HCT116 (cell line): ENCODE measurements around the gene RGS9BP. TPM values are rescaled to one million over a fixed set of nuclear protein-coding genes. Genes with fewer than 3 reads are reported as not detected.

ENCODE experiments used
- ATAC-seq: fragments of 200-7000 bp; cut with Tn5 transposase; 2 replicates; pipeline ENCODE4 v1.9.1; 2020; ENCODE audit warnings: mild to moderate bottlenecking, moderate library complexity
- BruUV-seq: library from RNA; stranded (reverse); fragments of 400-500 nt; replicated peaks from 2 replicates; lab custom pipeline; 2021; lab: Mats Ljungman, UMichigan
- CTCF ChIA-PET: fragments of 300-600 bp; sonication (Branson Sonifier 250); formaldehyde crosslinking; loops from one replicate; lab custom pipeline; 2021; ENCODE audit warnings: antibody characterized with exemption; lab: Charles Lee
- POLR2A ChIA-PET: fragments of 300-600, 350-600 bp; sonication (Branson Sonifier 250); formaldehyde crosslinking; loops from one replicate; lab custom pipeline; 2021; ENCODE audit warnings: antibody characterized with exemption; lab: Charles Lee
- RAD21 ChIA-PET, 2 experiments: fragments of 300-600 bp; sonication (Branson Sonifier 250); formaldehyde crosslinking; loops; one replicate each; lab custom pipeline; 2023; ENCODE audit warnings: low total read pairs in 2 of 2; ENCODE audit not compliant: uncharacterized antibody in 2 of 2, unreplicated experiment in 2 of 2, low non-redundant PET in 1 of 2; lab: Charles Lee
- DNase-seq: peaks from one replicate; pipeline ENCODE4 v3.0.0-alpha.2; 2010; ENCODE audit warnings: low read depth, low spot score
- H2AFZ ChIP-seq: fragments of 200-600 bp; shearing (Covaris generic), sonication (generic); 2 replicates; pipeline ENCODE4 v1.6.1; 2017; ENCODE audit warnings: low read depth, mixed run types, mixed read lengths, antibody characterized with exemption, low read length; ENCODE audit not compliant: poor library complexity, severe bottlenecking
- H3K27ac ChIP-seq: 2 replicates; pipeline ENCODE4 v1.5.1; 2012; ENCODE audit warnings: low read depth, low read length
- H3K27me3 ChIP-seq: fragments of 200-600 bp; sonication (generic); 2 replicates; pipeline ENCODE4 v1.6.1; 2016; ENCODE audit warnings: mixed run types, low read length, mixed read lengths; ENCODE audit not compliant: insufficient read depth
- H3K36me3 ChIP-seq, 2 experiments: fragments of 200-500 bp in 1 of 2; fragments of 200-600 bp in 1 of 2; sonication (Bioruptor generic) in 1 of 2; sonication (generic) in 1 of 2; 2 replicates each; pipeline versions ENCODE4 v1.5.1 to v1.6.1; 2014 to 2016; ENCODE audit warnings: low read length in 2 of 2, inconsistent platforms in 1 of 2, mixed read lengths in 1 of 2, mixed run types in 1 of 2; ENCODE audit not compliant: insufficient read depth in 2 of 2, control insufficient read depth in 1 of 2
- H3K4me1 ChIP-seq, 2 experiments: fragments of 200-600 bp in 1 of 2; sonication (generic) in 1 of 2; 2 replicates each; pipeline versions ENCODE4 v1.5.1 to v1.6.1; 2012 to 2017; ENCODE audit warnings: low read length in 2 of 2, inconsistent platforms in 1 of 2, mild to moderate bottlenecking in 1 of 2, mixed read lengths in 1 of 2, mixed run types in 1 of 2, moderate library complexity in 1 of 2; ENCODE audit not compliant: insufficient read depth in 2 of 2, control insufficient read depth in 1 of 2
- H3K4me2 ChIP-seq: fragments of 200-600 bp; sonication (generic); 2 replicates; pipeline ENCODE4 v1.6.1; 2017; ENCODE audit warnings: mixed run types, low read length, mixed read lengths
- H3K4me3 ChIP-seq, 2 experiments: fragments of 200-600 bp in 1 of 2; sonication (generic) in 1 of 2; replicated peaks in 1 of 2; 2 replicates each; pipeline ENCODE4 v1.5.1; 2011 to 2016; ENCODE audit warnings: low read length in 2 of 2, control low read depth in 1 of 2, low read depth in 1 of 2, mild to moderate bottlenecking in 1 of 2, mixed read lengths in 1 of 2, mixed run types in 1 of 2
- H3K79me2 ChIP-seq: fragments of 200-600 bp; sonication (generic); 2 replicates; pipeline ENCODE4 v1.6.1; 2017; ENCODE audit warnings: mild to moderate bottlenecking, mixed run types, low read length, moderate library complexity, mixed read lengths; ENCODE audit not compliant: insufficient read depth
- H3K9ac ChIP-seq: fragments of 200-600 bp; sonication (generic); 2 replicates; pipeline ENCODE4 v1.6.1; 2016; ENCODE audit warnings: low read length, mixed read lengths
- H3K9me2 ChIP-seq: fragments of 200-600 bp; sonication (generic), shearing (Covaris generic); 2 replicates; pipeline ENCODE4 v1.6.1; 2017; ENCODE audit warnings: mixed run types, mild to moderate bottlenecking, moderate library complexity; ENCODE audit not compliant: insufficient read depth
- H3K9me3 ChIP-seq, 2 experiments: fragments of 200-500 bp in 1 of 2; fragments of 200-600 bp in 1 of 2; sonication (Bioruptor generic) in 1 of 2; sonication (generic) in 1 of 2; 2 replicates each; pipeline ENCODE4 v1.6.1; 2014 to 2017; ENCODE audit warnings: low read length in 2 of 2, mixed read lengths in 2 of 2, inconsistent platforms in 1 of 2, low read depth in 1 of 2, mild to moderate bottlenecking in 1 of 2, mixed run types in 1 of 2, moderate library complexity in 1 of 2; ENCODE audit not compliant: control insufficient read depth in 1 of 2, insufficient read depth in 1 of 2
- H4K20me1 ChIP-seq: fragments of 200-600 bp; sonication (generic), shearing (Covaris generic); 2 replicates; pipeline ENCODE4 v1.6.1; 2017; ENCODE audit warnings: mixed run types, mild to moderate bottlenecking, moderate library complexity; ENCODE audit not compliant: insufficient read depth
- ATF3 ChIP-seq: IDR thresholded peaks from 2 replicates; pipeline ENCODE4 v1.6.1; 2012
- CBX3 ChIP-seq: IDR thresholded peaks from 2 replicates; pipeline ENCODE4 v1.6.1; 2012; ENCODE audit warnings: low read depth
- CEBPB ChIP-seq: IDR thresholded peaks from 2 replicates; pipeline ENCODE4 v1.6.1; 2012; ENCODE audit warnings: low read depth
- CTCF ChIP-seq, 3 experiments: fragments of 200-600 bp in 1 of 3; sonication (generic) in 1 of 3; IDR thresholded peaks in 2 of 3; conservative IDR thresholded peaks in 1 of 3; 2 replicates each; pipeline ENCODE4 v1.5.1; 2012 to 2017; ENCODE audit warnings: low read depth in 2 of 3, low read length in 2 of 3, antibody characterized with exemption in 1 of 3, borderline replicate concordance in 1 of 3, control low read depth in 1 of 3, mild to moderate bottlenecking in 1 of 3, mixed read lengths in 1 of 3, mixed run types in 1 of 3, moderate library complexity in 1 of 3; ENCODE audit not compliant: insufficient read depth in 1 of 3
- EGR1 ChIP-seq: IDR thresholded peaks from 2 replicates; pipeline ENCODE4 v1.6.1; 2012; ENCODE audit warnings: low read depth
- ELF1 ChIP-seq: IDR thresholded peaks from 2 replicates; pipeline ENCODE4 v1.6.1; 2012; ENCODE audit warnings: low read depth, borderline replicate concordance
- FOSL1 ChIP-seq: IDR thresholded peaks from 2 replicates; pipeline ENCODE4 v1.6.1; 2012; ENCODE audit warnings: low read depth
- JUND ChIP-seq: IDR thresholded peaks from 2 replicates; pipeline ENCODE4 v1.6.1; 2012
- MAX ChIP-seq: IDR thresholded peaks from 2 replicates; pipeline ENCODE4 v1.6.1; 2012
- POLR2A ChIP-seq: IDR thresholded peaks from 2 replicates; pipeline ENCODE4 v1.7.0; 2011; ENCODE audit warnings: borderline replicate concordance; ENCODE audit not compliant: insufficient read depth, insufficient read length; ENCODE audit errors: extremely low read depth
- RAD21 ChIP-seq: IDR thresholded peaks from 2 replicates; pipeline ENCODE4 v1.6.1; 2012; ENCODE audit warnings: low read depth, mild to moderate bottlenecking
- REST ChIP-seq: IDR thresholded peaks from 2 replicates; pipeline ENCODE4 v1.6.1; 2012; ENCODE audit warnings: low read depth
- SP1 ChIP-seq: IDR thresholded peaks from 2 replicates; pipeline ENCODE4 v1.6.1; 2012; ENCODE audit warnings: low read depth
- TCF7L2 ChIP-seq: IDR thresholded peaks from 2 replicates; pipeline ENCODE4 v1.7.0; 2011; ENCODE audit warnings: borderline replicate concordance, inconsistent platforms; ENCODE audit not compliant: insufficient read depth, insufficient read length; ENCODE audit errors: extremely low read depth
- YY1 ChIP-seq: IDR thresholded peaks from 2 replicates; pipeline ENCODE4 v1.6.1; 2011; ENCODE audit warnings: low read length, low read depth, moderate library complexity, mild to moderate bottlenecking; ENCODE audit not compliant: insufficient replicate concordance; ENCODE audit errors: extremely low read depth
- ZBTB33 ChIP-seq: IDR thresholded peaks from 2 replicates; pipeline ENCODE4 v1.6.1; 2011; ENCODE audit warnings: mild to moderate bottlenecking, low read length, moderate library complexity; ENCODE audit not compliant: insufficient replicate concordance; ENCODE audit errors: extremely low read depth
- ZFX ChIP-seq: fragments of 450-650 bp; IDR thresholded peaks from 2 replicates; pipeline ENCODE4 v1.6.1; 2017
- ZNF274 ChIP-seq: fragments of 200-500 bp; sonication (Bioruptor generic); IDR thresholded peaks from 2 replicates; pipeline ENCODE4 v1.6.1; 2014; ENCODE audit warnings: mild to moderate bottlenecking, low read depth, low read length, inconsistent platforms
- intact Hi-C: fragments of 100-400 bp; cut with micrococcal nuclease; formaldehyde crosslinking; loops from 2 replicates; pipeline ENCODE4 v1.10.0; 2022
- total RNA-seq: library from RNA; stranded (reverse); gene quantifications from one replicate; pipeline ENCODE4 v1.2.1, GENCODE V29; 2021; ENCODE audit not compliant: unreplicated experiment

The RGS9BP gene
- total RNA-seq, 1 experiment from 2014 or later = 0.54 TPM

GRCh38 chr19:32673573-32673972 is 2.1 kb upstream of the RGS9BP start:
- 0 out of 4 replicates have a peak, but pooled peaks cover 0 to 4% of the 10 kb centered on the region in 2 experiments for H3K36me3 ChIP-seq
- no peak overlapping the region for H3K27ac ChIP-seq
- no peak overlapping the region for H2AFZ ChIP-seq
- POLR2A ChIA-PET = no interaction called here
- CTCF ChIA-PET = no interaction called here
- H3K9ac ChIP-seq = peak overlapping the region; percentile 85
- H3K9me3 ChIP-seq = no peaks in the 10 kb centered on the region
- peaks cover 57% of the 10 kb centered on the region for H3K79me2 ChIP-seq
- peak overlapping the region; percentile 99 for H3K4me2 ChIP-seq
- intact Hi-C loops = no loop called here
- RAD21 ChIA-PET = no interaction called here
- DNase-seq (no peak), ATAC-seq (no peak)
- H3K9me2 ChIP-seq = no peaks in the 10 kb centered on the region
- H4K20me1 ChIP-seq = no peaks in the 10 kb centered on the region
- peak overlapping the region; percentile 81 to 93 for H3K4me3 ChIP-seq
- BruUV-seq = no TSS peak
- H3K27me3 ChIP-seq = no peaks in the 10 kb centered on the region
- peaks cover 18 to 27% of the 10 kb centered on the region in 2 experiments for H3K4me1 ChIP-seq
- TF ChIP-seq FOSL1 = no peak
- no peak for TF ChIP-seq ZBTB33
- no peak for TF ChIP-seq REST
- TF ChIP-seq ZFX = no peak
- TF ChIP-seq POLR2A = no peak
- TF ChIP-seq MAX = no peak
- TF ChIP-seq CEBPB = no peak
- no peak for TF ChIP-seq EGR1
- no peak for TF ChIP-seq ZNF274
- no peak for TF ChIP-seq YY1
- TF ChIP-seq SP1 = no peak
- TF ChIP-seq TCF7L2 = no peak
- TF ChIP-seq CBX3 = no peak
- no peak for TF ChIP-seq JUND
- TF ChIP-seq ATF3 = no peak
- no peak for TF ChIP-seq RAD21
- TF ChIP-seq CTCF (IDR thresholded peaks at IDR 0.05 in 2 of 3, conservative IDR thresholded peaks at IDR 0.05 in 1 of 3; ENCODE audit: borderline replicate concordance in 1 of 3, insufficient read depth in 1 of 3, low read depth in 2 of 3, low read length in 2 of 3) = no peak
- no peak for TF ChIP-seq ELF1
